HCT116 (cell line): ENCODE data around the gene CPED1. TPM values are rescaled to one million over a fixed set of nuclear protein-coding genes. Genes with fewer than 3 reads are reported as not detected.

Experiments
- ATAC-seq: fragments of 200-7000 bp; cut with Tn5 transposase; 2 replicates; pipeline ENCODE4 v1.9.1; 2020; ENCODE audit warnings: mild to moderate bottlenecking, moderate library complexity
- BruUV-seq: library from RNA; stranded (reverse); fragments of 400-500 nt; replicated peaks from 2 replicates; lab custom pipeline; 2021; lab: Mats Ljungman, UMichigan
- CTCF ChIA-PET: fragments of 300-600 bp; sonication (Branson Sonifier 250); formaldehyde crosslinking; loops from one replicate; lab custom pipeline; 2021; ENCODE audit warnings: antibody characterized with exemption; lab: Charles Lee
- POLR2A ChIA-PET: fragments of 300-600, 350-600 bp; sonication (Branson Sonifier 250); formaldehyde crosslinking; loops from one replicate; lab custom pipeline; 2021; ENCODE audit warnings: antibody characterized with exemption; lab: Charles Lee
- RAD21 ChIA-PET, 2 experiments: fragments of 300-600 bp; sonication (Branson Sonifier 250); formaldehyde crosslinking; loops; one replicate each; lab custom pipeline; 2023; ENCODE audit warnings: low total read pairs in 2 of 2; ENCODE audit not compliant: uncharacterized antibody in 2 of 2, unreplicated experiment in 2 of 2, low non-redundant PET in 1 of 2; lab: Charles Lee
- DNase-seq: peaks from one replicate; pipeline ENCODE4 v3.0.0-alpha.2; 2010; ENCODE audit warnings: low read depth, low spot score
- H2AFZ ChIP-seq: fragments of 200-600 bp; shearing (Covaris generic), sonication (generic); 2 replicates; pipeline ENCODE4 v1.6.1; 2017; ENCODE audit warnings: low read depth, mixed run types, mixed read lengths, antibody characterized with exemption, low read length; ENCODE audit not compliant: poor library complexity, severe bottlenecking
- H3K27ac ChIP-seq: 2 replicates; pipeline ENCODE4 v1.5.1; 2012; ENCODE audit warnings: low read depth, low read length
- H3K27me3 ChIP-seq: fragments of 200-600 bp; sonication (generic); 2 replicates; pipeline ENCODE4 v1.6.1; 2016; ENCODE audit warnings: mixed run types, low read length, mixed read lengths; ENCODE audit not compliant: insufficient read depth
- H3K36me3 ChIP-seq, 2 experiments: fragments of 200-500 bp in 1 of 2; fragments of 200-600 bp in 1 of 2; sonication (Bioruptor generic) in 1 of 2; sonication (generic) in 1 of 2; 2 replicates each; pipeline versions ENCODE4 v1.5.1 to v1.6.1; 2014 to 2016; ENCODE audit warnings: low read length in 2 of 2, inconsistent platforms in 1 of 2, mixed read lengths in 1 of 2, mixed run types in 1 of 2; ENCODE audit not compliant: insufficient read depth in 2 of 2, control insufficient read depth in 1 of 2
- H3K4me1 ChIP-seq, 2 experiments: fragments of 200-600 bp in 1 of 2; sonication (generic) in 1 of 2; 2 replicates each; pipeline versions ENCODE4 v1.5.1 to v1.6.1; 2012 to 2017; ENCODE audit warnings: low read length in 2 of 2, inconsistent platforms in 1 of 2, mild to moderate bottlenecking in 1 of 2, mixed read lengths in 1 of 2, mixed run types in 1 of 2, moderate library complexity in 1 of 2; ENCODE audit not compliant: insufficient read depth in 2 of 2, control insufficient read depth in 1 of 2
- H3K4me2 ChIP-seq: fragments of 200-600 bp; sonication (generic); 2 replicates; pipeline ENCODE4 v1.6.1; 2017; ENCODE audit warnings: mixed run types, low read length, mixed read lengths
- H3K4me3 ChIP-seq, 2 experiments: fragments of 200-600 bp in 1 of 2; sonication (generic) in 1 of 2; replicated peaks in 1 of 2; 2 replicates each; pipeline ENCODE4 v1.5.1; 2011 to 2016; ENCODE audit warnings: low read length in 2 of 2, control low read depth in 1 of 2, low read depth in 1 of 2, mild to moderate bottlenecking in 1 of 2, mixed read lengths in 1 of 2, mixed run types in 1 of 2
- H3K79me2 ChIP-seq: fragments of 200-600 bp; sonication (generic); 2 replicates; pipeline ENCODE4 v1.6.1; 2017; ENCODE audit warnings: mild to moderate bottlenecking, mixed run types, low read length, moderate library complexity, mixed read lengths; ENCODE audit not compliant: insufficient read depth
- H3K9ac ChIP-seq: fragments of 200-600 bp; sonication (generic); 2 replicates; pipeline ENCODE4 v1.6.1; 2016; ENCODE audit warnings: low read length, mixed read lengths
- H3K9me2 ChIP-seq: fragments of 200-600 bp; sonication (generic), shearing (Covaris generic); 2 replicates; pipeline ENCODE4 v1.6.1; 2017; ENCODE audit warnings: mixed run types, mild to moderate bottlenecking, moderate library complexity; ENCODE audit not compliant: insufficient read depth
- H3K9me3 ChIP-seq, 2 experiments: fragments of 200-500 bp in 1 of 2; fragments of 200-600 bp in 1 of 2; sonication (Bioruptor generic) in 1 of 2; sonication (generic) in 1 of 2; 2 replicates each; pipeline ENCODE4 v1.6.1; 2014 to 2017; ENCODE audit warnings: low read length in 2 of 2, mixed read lengths in 2 of 2, inconsistent platforms in 1 of 2, low read depth in 1 of 2, mild to moderate bottlenecking in 1 of 2, mixed run types in 1 of 2, moderate library complexity in 1 of 2; ENCODE audit not compliant: control insufficient read depth in 1 of 2, insufficient read depth in 1 of 2
- H4K20me1 ChIP-seq: fragments of 200-600 bp; sonication (generic), shearing (Covaris generic); 2 replicates; pipeline ENCODE4 v1.6.1; 2017; ENCODE audit warnings: mixed run types, mild to moderate bottlenecking, moderate library complexity; ENCODE audit not compliant: insufficient read depth
- CEBPB ChIP-seq: IDR thresholded peaks from 2 replicates; pipeline ENCODE4 v1.6.1; 2012; ENCODE audit warnings: low read depth
- ELF1 ChIP-seq: IDR thresholded peaks from 2 replicates; pipeline ENCODE4 v1.6.1; 2012; ENCODE audit warnings: low read depth, borderline replicate concordance
- EZH2 ChIP-seq: fragments of 200-600 bp; sonication (generic); IDR thresholded peaks from 2 replicates; pipeline ENCODE4 v1.6.1; 2017; ENCODE audit warnings: antibody characterized with exemption, mixed run types
- EZH2phosphoT487 ChIP-seq: fragments of 200-600 bp; IDR thresholded peaks from 2 replicates; pipeline ENCODE4 v1.6.1; 2018; ENCODE audit warnings: antibody characterized with exemption, borderline replicate concordance
- POLR2A ChIP-seq: IDR thresholded peaks from 2 replicates; pipeline ENCODE4 v1.7.0; 2011; ENCODE audit warnings: borderline replicate concordance; ENCODE audit not compliant: insufficient read depth, insufficient read length; ENCODE audit errors: extremely low read depth
- POLR2AphosphoS5 ChIP-seq: IDR thresholded peaks from 2 replicates; pipeline ENCODE4 v1.6.1; 2011; ENCODE audit warnings: mild to moderate bottlenecking, low read depth, low read length, moderate library complexity
- RAD21 ChIP-seq: IDR thresholded peaks from 2 replicates; pipeline ENCODE4 v1.6.1; 2012; ENCODE audit warnings: low read depth, mild to moderate bottlenecking
- SP1 ChIP-seq: IDR thresholded peaks from 2 replicates; pipeline ENCODE4 v1.6.1; 2012; ENCODE audit warnings: low read depth
- TCF7L2 ChIP-seq: IDR thresholded peaks from 2 replicates; pipeline ENCODE4 v1.7.0; 2011; ENCODE audit warnings: borderline replicate concordance, inconsistent platforms; ENCODE audit not compliant: insufficient read depth, insufficient read length; ENCODE audit errors: extremely low read depth
- ZFX ChIP-seq: fragments of 450-650 bp; IDR thresholded peaks from 2 replicates; pipeline ENCODE4 v1.6.1; 2017
- intact Hi-C: fragments of 100-400 bp; cut with micrococcal nuclease; formaldehyde crosslinking; loops from 2 replicates; pipeline ENCODE4 v1.10.0; 2022
- total RNA-seq: library from RNA; stranded (reverse); gene quantifications from one replicate; pipeline ENCODE4 v1.2.1, GENCODE V29; 2021; ENCODE audit not compliant: unreplicated experiment
- TF ChIP-seq, protein P1 (sequence below): IDR thresholded peaks from 2 replicates; pipeline ENCODE4 v1.6.1; 2011; ENCODE audit warnings: mild to moderate bottlenecking, low read length, moderate library complexity; ENCODE audit not compliant: insufficient replicate concordance; ENCODE audit errors: extremely low read depth
- TF ChIP-seq, protein P2 (sequence below): IDR thresholded peaks from 2 replicates; pipeline ENCODE4 v1.6.1; 2012; ENCODE audit warnings: low read depth
- TF ChIP-seq, protein P3 (sequence below): IDR thresholded peaks from 2 replicates; pipeline ENCODE4 v1.6.1; 2012

CPED1 gene
- total RNA-seq, 1 experiment from 2014 or later: 1.2 TPM

DNA sequence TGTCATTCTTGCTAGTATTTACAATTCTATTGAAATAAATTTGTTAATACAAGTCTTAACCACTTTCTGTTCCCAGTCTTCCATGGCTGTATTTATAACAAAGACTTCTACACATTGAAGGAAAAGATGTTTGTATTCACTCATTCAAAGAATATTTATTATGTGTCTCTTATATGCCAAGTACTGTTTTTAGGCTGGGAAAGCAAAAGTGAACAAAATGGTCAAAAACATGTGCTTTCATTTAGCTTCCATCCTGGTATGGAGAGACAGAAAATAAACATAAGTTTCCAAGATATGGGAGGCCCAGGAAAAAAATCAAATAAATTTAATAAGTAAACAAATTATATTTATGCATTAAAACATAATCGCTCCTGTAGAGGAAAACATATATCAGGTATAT, 22.9 kb downstream of the CPED1 start:
- Histone ChIP-seq H3K27ac (no peak overlapping the region), H2AFZ (no peak overlapping the region), H3K27me3 (no peaks in the 10 kb centered on the region), H3K9ac (no peak overlapping the region), H3K4me2 (no peak overlapping the region), H3K4me1 (no peaks in the 10 kb centered on the region), H3K36me3 (no peaks in the 10 kb centered on the region), H4K20me1 (no peaks in the 10 kb centered on the region), H3K9me2 (no peaks in the 10 kb centered on the region), H3K4me3 (no peak overlapping the region), H3K79me2 (no peaks in the 10 kb centered on the region), H3K9me3 (no peaks in the 10 kb centered on the region)
- intact Hi-C loops: no loop called here
- DNase-seq (no peak), ATAC-seq (no peak)
- CTCF ChIA-PET: no interaction called here
- RAD21 ChIA-PET: no interaction called here
- TF ChIP-seq, protein P1, sequence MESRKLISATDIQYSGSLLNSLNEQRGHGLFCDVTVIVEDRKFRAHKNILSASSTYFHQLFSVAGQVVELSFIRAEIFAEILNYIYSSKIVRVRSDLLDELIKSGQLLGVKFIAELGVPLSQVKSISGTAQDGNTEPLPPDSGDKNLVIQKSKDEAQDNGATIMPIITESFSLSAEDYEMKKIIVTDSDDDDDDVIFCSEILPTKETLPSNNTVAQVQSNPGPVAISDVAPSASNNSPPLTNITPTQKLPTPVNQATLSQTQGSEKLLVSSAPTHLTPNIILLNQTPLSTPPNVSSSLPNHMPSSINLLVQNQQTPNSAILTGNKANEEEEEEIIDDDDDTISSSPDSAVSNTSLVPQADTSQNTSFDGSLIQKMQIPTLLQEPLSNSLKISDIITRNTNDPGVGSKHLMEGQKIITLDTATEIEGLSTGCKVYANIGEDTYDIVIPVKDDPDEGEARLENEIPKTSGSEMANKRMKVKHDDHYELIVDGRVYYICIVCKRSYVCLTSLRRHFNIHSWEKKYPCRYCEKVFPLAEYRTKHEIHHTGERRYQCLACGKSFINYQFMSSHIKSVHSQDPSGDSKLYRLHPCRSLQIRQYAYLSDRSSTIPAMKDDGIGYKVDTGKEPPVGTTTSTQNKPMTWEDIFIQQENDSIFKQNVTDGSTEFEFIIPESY: no peak
- TF ChIP-seq ZFX (no peak), SP1 (no peak), EZH2phosphoT487 (no peak), EZH2 (no peak), ELF1 (no peak), RAD21 (no peak), POLR2A (no peak), TCF7L2 (no peak), POLR2AphosphoS5 (no peak), CEBPB (no peak)
- TF ChIP-seq, protein P2, sequence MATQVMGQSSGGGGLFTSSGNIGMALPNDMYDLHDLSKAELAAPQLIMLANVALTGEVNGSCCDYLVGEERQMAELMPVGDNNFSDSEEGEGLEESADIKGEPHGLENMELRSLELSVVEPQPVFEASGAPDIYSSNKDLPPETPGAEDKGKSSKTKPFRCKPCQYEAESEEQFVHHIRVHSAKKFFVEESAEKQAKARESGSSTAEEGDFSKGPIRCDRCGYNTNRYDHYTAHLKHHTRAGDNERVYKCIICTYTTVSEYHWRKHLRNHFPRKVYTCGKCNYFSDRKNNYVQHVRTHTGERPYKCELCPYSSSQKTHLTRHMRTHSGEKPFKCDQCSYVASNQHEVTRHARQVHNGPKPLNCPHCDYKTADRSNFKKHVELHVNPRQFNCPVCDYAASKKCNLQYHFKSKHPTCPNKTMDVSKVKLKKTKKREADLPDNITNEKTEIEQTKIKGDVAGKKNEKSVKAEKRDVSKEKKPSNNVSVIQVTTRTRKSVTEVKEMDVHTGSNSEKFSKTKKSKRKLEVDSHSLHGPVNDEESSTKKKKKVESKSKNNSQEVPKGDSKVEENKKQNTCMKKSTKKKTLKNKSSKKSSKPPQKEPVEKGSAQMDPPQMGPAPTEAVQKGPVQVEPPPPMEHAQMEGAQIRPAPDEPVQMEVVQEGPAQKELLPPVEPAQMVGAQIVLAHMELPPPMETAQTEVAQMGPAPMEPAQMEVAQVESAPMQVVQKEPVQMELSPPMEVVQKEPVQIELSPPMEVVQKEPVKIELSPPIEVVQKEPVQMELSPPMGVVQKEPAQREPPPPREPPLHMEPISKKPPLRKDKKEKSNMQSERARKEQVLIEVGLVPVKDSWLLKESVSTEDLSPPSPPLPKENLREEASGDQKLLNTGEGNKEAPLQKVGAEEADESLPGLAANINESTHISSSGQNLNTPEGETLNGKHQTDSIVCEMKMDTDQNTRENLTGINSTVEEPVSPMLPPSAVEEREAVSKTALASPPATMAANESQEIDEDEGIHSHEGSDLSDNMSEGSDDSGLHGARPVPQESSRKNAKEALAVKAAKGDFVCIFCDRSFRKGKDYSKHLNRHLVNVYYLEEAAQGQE: no peak
- TF ChIP-seq, protein P3, sequence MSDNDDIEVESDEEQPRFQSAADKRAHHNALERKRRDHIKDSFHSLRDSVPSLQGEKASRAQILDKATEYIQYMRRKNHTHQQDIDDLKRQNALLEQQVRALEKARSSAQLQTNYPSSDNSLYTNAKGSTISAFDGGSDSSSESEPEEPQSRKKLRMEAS: no peak
- no TSS peak for BruUV-seq
- POLR2A ChIA-PET: no interaction called here
